ENCODE data around the gene PCSK2.

DNA sequence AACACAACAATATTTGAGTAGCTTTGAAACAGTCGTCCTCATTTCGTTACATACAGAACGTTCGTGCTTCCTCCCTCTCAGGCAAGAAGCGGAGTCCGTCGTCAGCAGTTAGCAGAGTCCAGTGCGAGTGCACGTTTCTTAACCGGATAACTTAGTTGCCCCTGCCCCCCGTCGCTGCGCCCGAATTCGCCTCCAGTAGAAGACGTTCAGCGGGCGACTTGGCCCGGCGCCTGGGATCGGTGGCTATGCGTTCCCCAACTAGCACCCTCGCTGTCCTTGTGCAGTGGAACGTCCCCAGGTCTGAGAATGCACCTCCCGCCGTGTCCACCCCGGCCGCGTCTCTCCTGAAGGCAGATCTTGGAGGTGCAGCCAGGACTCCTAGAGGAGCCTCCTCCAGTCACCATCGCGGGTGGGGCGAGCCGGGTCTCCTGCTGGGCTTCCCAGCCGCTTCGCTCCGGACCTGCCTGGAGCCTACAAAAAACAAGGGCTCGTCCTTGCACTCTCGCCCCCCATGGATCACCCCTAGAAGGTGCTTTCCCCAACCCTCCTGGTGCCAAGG, 910 bp upstream of the PCSK2 start:
- TF ChIP-seq RFX5 (IDR thresholded peaks at IDR 0.05; ENCODE audit: borderline replicate concordance, low read depth, low read length) (no peak), POLR2AphosphoS5 (IDR thresholded peaks at IDR 0.05; ENCODE audit: low read depth, low read length) (no peak), EZH2 (IDR thresholded peaks at IDR 0.05; ENCODE audit: low read depth, low read length, severe bottlenecking) (peak; percentile 46), CREB1 (IDR thresholded peaks at IDR 0.05) (no peak), SIN3A (conservative IDR thresholded peaks at IDR 0.05 in 1 of 2, IDR thresholded peaks at IDR 0.05 in 1 of 2; ENCODE audit: low read depth in 1 of 2, low read length in 2 of 2) (no peak), EP300 (IDR thresholded peaks at IDR 0.05; ENCODE audit: borderline replicate concordance in 1 of 2, low read depth in 2 of 2, low read length in 2 of 2) (no peak), SIX5 (IDR thresholded peaks at IDR 0.05; ENCODE audit: low read depth, low read length) (no peak), MAFK (IDR thresholded peaks at IDR 0.05; ENCODE audit: low read depth, low read length) (no peak), POLR2A (IDR thresholded peaks at IDR 0.05; ENCODE audit: control extremely low read depth in 1 of 2, low read depth in 2 of 2, low read length in 2 of 2) (no peak), NRF1 (IDR thresholded peaks at IDR 0.05; ENCODE audit: low read depth, low read length) (no peak)
- TF ChIP-seq, protein P1, sequence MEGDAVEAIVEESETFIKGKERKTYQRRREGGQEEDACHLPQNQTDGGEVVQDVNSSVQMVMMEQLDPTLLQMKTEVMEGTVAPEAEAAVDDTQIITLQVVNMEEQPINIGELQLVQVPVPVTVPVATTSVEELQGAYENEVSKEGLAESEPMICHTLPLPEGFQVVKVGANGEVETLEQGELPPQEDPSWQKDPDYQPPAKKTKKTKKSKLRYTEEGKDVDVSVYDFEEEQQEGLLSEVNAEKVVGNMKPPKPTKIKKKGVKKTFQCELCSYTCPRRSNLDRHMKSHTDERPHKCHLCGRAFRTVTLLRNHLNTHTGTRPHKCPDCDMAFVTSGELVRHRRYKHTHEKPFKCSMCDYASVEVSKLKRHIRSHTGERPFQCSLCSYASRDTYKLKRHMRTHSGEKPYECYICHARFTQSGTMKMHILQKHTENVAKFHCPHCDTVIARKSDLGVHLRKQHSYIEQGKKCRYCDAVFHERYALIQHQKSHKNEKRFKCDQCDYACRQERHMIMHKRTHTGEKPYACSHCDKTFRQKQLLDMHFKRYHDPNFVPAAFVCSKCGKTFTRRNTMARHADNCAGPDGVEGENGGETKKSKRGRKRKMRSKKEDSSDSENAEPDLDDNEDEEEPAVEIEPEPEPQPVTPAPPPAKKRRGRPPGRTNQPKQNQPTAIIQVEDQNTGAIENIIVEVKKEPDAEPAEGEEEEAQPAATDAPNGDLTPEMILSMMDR (IDR thresholded peaks at IDR 0.05; ENCODE audit: control extremely low read depth in 1 of 3, insufficient read depth in 1 of 3, low read depth in 1 of 3, low read length in 3 of 3), result no peak

Measured in H1 (cell line).